ENCODE data around the gene HNRNPA3. TPM values are rescaled to one million over a fixed set of nuclear protein-coding genes. Genes with fewer than 3 reads are reported as not detected.

The HNRNPA3 gene
- total and polyA plus RNA-seq, 2 donors (not counting 3 experiments of a cell fraction or from before 2014, with no cell fraction given) = 57.5 to 316 TPM

DNA sequence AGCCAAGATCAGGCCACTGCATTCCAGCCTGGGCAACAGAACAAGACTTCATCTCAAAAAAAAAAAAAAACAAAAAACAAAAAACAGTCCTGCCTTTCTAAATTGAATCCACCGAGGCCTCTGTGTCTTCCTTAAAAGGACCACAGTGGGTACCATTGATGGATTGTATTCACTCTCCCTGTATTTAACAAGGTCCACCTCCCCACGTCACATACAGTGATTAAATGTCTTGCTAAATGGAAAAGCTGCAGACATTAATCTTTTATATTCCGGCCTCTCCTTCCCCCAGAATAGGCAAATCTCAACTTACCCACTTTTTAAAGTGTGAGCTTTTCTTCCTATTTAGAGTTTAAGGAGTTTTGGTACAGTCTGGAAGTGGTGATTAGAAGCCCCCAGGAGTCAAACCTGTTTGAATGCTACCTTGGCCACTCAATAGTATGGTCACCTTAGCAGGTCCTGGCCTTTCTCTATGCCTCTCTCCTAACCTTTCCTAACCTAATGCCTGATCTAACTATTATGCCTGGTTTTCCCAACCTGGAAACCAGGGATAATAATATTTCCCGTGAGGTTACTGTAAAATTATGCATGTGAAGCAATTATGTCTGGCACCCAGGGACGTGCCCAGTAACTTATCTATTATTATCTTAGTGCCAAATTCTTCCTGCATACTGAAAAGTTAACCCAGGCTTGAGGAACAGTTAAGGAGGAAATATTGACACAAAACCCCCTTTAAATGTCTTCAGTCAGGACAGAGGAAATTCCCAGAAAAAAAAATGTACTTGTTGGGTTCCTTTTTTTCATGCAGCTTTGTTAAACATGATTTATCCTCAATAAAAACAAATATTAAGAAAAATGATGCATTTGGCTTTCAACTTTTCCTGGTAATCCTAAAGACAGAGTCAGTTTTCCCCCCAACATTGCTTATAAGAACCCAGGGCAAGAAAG, 48.8 kb downstream of the HNRNPA3 start:
- DNase-seq (ENCODE audit: low read depth, low spot score) (no peak), FAIRE-seq (no peak)
- no peaks in the 10 kb centered on the region for H3K27me3 ChIP-seq (ENCODE audit: control insufficient read depth in 2 of 2, insufficient read depth in 2 of 2, low read length in 2 of 2)
- TF ChIP-seq POLR2AphosphoS5 (IDR thresholded peaks at IDR 0.05; ENCODE audit: insufficient read depth, low read depth, low read length) (no peak), POLR2A (IDR thresholded peaks at IDR 0.05; ENCODE audit: low read depth, low read length) (no peak), JUN (IDR thresholded peaks at IDR 0.05; ENCODE audit: borderline replicate concordance, insufficient read depth, insufficient read length, low read depth) (no peak), EZH2 (IDR thresholded peaks at IDR 0.05; ENCODE audit: borderline replicate concordance, low read depth, low read length, severe bottlenecking) (no peak), FOS (IDR thresholded peaks at IDR 0.05; ENCODE audit: borderline replicate concordance, insufficient read depth, low read length) (no peak), GATA2 (IDR thresholded peaks at IDR 0.05; ENCODE audit: insufficient read depth, insufficient read length, low read depth, low read length) (no peak), MYC (IDR thresholded peaks at IDR 0.05; ENCODE audit: low read depth, low read length) (no peak)
- TF ChIP-seq, protein P1, sequence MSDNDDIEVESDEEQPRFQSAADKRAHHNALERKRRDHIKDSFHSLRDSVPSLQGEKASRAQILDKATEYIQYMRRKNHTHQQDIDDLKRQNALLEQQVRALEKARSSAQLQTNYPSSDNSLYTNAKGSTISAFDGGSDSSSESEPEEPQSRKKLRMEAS (IDR thresholded peaks at IDR 0.05; ENCODE audit: insufficient read depth, insufficient read length) = no peak
- TF ChIP-seq, protein P2, sequence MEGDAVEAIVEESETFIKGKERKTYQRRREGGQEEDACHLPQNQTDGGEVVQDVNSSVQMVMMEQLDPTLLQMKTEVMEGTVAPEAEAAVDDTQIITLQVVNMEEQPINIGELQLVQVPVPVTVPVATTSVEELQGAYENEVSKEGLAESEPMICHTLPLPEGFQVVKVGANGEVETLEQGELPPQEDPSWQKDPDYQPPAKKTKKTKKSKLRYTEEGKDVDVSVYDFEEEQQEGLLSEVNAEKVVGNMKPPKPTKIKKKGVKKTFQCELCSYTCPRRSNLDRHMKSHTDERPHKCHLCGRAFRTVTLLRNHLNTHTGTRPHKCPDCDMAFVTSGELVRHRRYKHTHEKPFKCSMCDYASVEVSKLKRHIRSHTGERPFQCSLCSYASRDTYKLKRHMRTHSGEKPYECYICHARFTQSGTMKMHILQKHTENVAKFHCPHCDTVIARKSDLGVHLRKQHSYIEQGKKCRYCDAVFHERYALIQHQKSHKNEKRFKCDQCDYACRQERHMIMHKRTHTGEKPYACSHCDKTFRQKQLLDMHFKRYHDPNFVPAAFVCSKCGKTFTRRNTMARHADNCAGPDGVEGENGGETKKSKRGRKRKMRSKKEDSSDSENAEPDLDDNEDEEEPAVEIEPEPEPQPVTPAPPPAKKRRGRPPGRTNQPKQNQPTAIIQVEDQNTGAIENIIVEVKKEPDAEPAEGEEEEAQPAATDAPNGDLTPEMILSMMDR (IDR thresholded peaks at IDR 0.05; ENCODE audit: extremely low read depth in 1 of 2, insufficient read depth in 1 of 2, low read depth in 1 of 2, low read length in 2 of 2) = no peak
- BruUV-seq (replicated peaks) = no TSS peak
- intact Hi-C loops (cut with micrococcal nuclease) (loop anchor here (5.0 kb wide), 1 partner anchor 34 kb away; no protein-coding TSS in a partner anchor), dilution Hi-C loops (cut with MboI; ENCODE audit: extremely low pct_ligation_motif_present, low sequenced_read_pairs) (no loop called here)
- H3K9ac ChIP-seq (replicated peaks; ENCODE audit: extremely low read depth, insufficient read depth, low read length) = peak overlapping the region; percentile 97
- H3K27ac ChIP-seq (ENCODE audit: insufficient read depth, low read depth, low read length) = peak overlapping the region; percentile 94
- H3K4me3 ChIP-seq (replicated peaks in 1 of 3; ENCODE audit: insufficient read depth in 1 of 3, low read depth in 1 of 3, low read length in 3 of 3) = peak overlapping the region; percentile 79 to 98 (median 90)
- H3K4me1 ChIP-seq (ENCODE audit: control insufficient read depth, extremely low read depth, insufficient read depth, low read length) = peaks cover 30% of the 10 kb centered on the region
- ChIA-PET CTCF (interaction anchor here (0.6 to 4.2 kb wide), 6 partner anchors 9 to 624 kb away, joined by 3 to 31 read pairs (median 4); no protein-coding TSS in a partner anchor), POLR2A (no interaction called here)
- peaks cover 0 to 2% of the 10 kb centered on the region in 2 experiments for H3K36me3 ChIP-seq (ENCODE audit: control insufficient read depth in 2 of 2, extremely low read depth in 1 of 2, insufficient read depth in 2 of 2, low read length in 2 of 2)
- peak overlapping the region; percentile 100 for H3K4me2 ChIP-seq (ENCODE audit: insufficient read depth, low read length)
- no peaks in the 10 kb centered on the region for H3K9me1 ChIP-seq (replicated peaks; ENCODE audit: control insufficient read depth, extremely low read depth, insufficient read depth, low read length)
- peaks cover 79% of the 10 kb centered on the region for H3K79me2 ChIP-seq (ENCODE audit: control insufficient read depth, insufficient read depth, low read length)
- no peak overlapping the region for H2AFZ ChIP-seq (ENCODE audit: low read depth, low read length)
- H4K20me1 ChIP-seq (replicated peaks; ENCODE audit: control insufficient read depth, extremely low read depth, insufficient read depth, low read length) = peaks cover 17% of the 10 kb centered on the region
- no peaks in the 10 kb centered on the region for H3K9me3 ChIP-seq (replicated peaks; ENCODE audit: control insufficient read depth, insufficient read depth, low read length)

Data from endothelial cell of umbilical vein (primary cell).